Measurements from ENCODE around the gene PNN. TPM values are rescaled to one million over a fixed set of nuclear protein-coding genes. Genes with fewer than 3 reads are reported as not detected.
"Not testable (repeated sequence)": the region's sequence is repeated elsewhere in the genome, so short reads cannot be mapped to it uniquely, and the experiment has no call there.

The PNN gene
- total and polyA plus RNA-seq, 10 of the 15 experiments (the other 5 are each of a cell fraction or from before 2014, with no cell fraction given) = 44.2 to 166 (median 91.0) TPM

- H2AFZ ChIP-seq (ENCODE audit: control insufficient read depth, low read depth, low read length) = no peak overlapping the region
- in situ Hi-C loops (cut with MboI) (no loop called here), intact Hi-C loops (cut with micrococcal nuclease; ENCODE audit: unreplicated experiment) (no loop called here)
- ATAC-seq = no peak
- no peaks in the 10 kb centered on the region for H3K27me3 ChIP-seq (replicated peaks in 1 of 2; ENCODE audit: control insufficient read depth in 2 of 2, insufficient read depth in 2 of 2, low read length in 1 of 2)
- H3K27ac ChIP-seq (ENCODE audit: control insufficient read depth, insufficient read depth) = no peak overlapping the region
- WGBS (ENCODE audit: insufficient coverage, insufficient replicate concordance, low lambda C conversion rate, missing lambda C conversion rate) = 93% methylated on average over 1 of the region's 1 CpG
- H3K9me3 ChIP-seq (replicated peaks; ENCODE audit: control insufficient read depth, insufficient read depth, low read length) = peaks cover 3% of the 10 kb centered on the region; the same call in 2 of the 3 replicates
- H3K4me1 ChIP-seq (ENCODE audit: control insufficient read depth, insufficient read depth, low read length) = no peaks in the 10 kb centered on the region
- DNase-seq (ENCODE audit: low read depth, low spot score) = no peak
- no peaks in the 10 kb centered on the region for H4K20me1 ChIP-seq (ENCODE audit: control insufficient read depth, insufficient read depth)
- CTCF ChIA-PET = interaction anchor here (1.0 kb wide), 1 partner anchor 11 kb away, joined by 3 read pairs; no protein-coding TSS in a partner anchor
- peaks cover 0 to 23% of the 10 kb centered on the region in 2 experiments; a peak in 3 of 4 replicates for H3K36me3 ChIP-seq (ENCODE audit: control insufficient read depth in 2 of 2, insufficient read depth in 2 of 2, low read length in 1 of 2)
- no peak overlapping the region for H3K9ac ChIP-seq (ENCODE audit: control insufficient read depth, insufficient read depth, low read length)
- no peak for FAIRE-seq
- SMC1A ChIA-PET (ENCODE audit: uncharacterized antibody, unreplicated experiment) = no interaction called here
- BruUV-seq (replicated peaks) = no TSS peak
- no peaks in the 10 kb centered on the region for H3K79me2 ChIP-seq (ENCODE audit: control insufficient read depth, insufficient read depth, low read length)
- TF ChIP-seq MEF2B (IDR thresholded peaks at IDR 0.05; ENCODE audit: partially characterized antibody, poor library complexity, severe bottlenecking) = no peak
- POLR2A ChIA-PET = no interaction called here
- no peak overlapping the region for H3K4me3 ChIP-seq
- H3K4me2 ChIP-seq (ENCODE audit: control insufficient read depth, insufficient read depth) = no peak overlapping the region
- RAD21 ChIA-PET (ENCODE audit: unreplicated experiment) = no interaction called here
Observed at GRCh38 chr14:39138440-39138839, 36.6 kb upstream of the PNN start.

GRCh38 chr14:39140170-39140569 lies 34.9 kb upstream of the PNN start:
- RAD21 ChIA-PET (ENCODE audit: unreplicated experiment) = no interaction called here

GRCh38 chr14:39141623-39142022 lies 33.4 kb upstream of the PNN start:
- H3K9ac ChIP-seq (ENCODE audit: control insufficient read depth, insufficient read depth, low read length); H3K9me3 ChIP-seq (replicated peaks; ENCODE audit: control insufficient read depth, insufficient read depth, low read length); intact Hi-C loops (cut with micrococcal nuclease; ENCODE audit: unreplicated experiment); ATAC-seq; H3K4me1 ChIP-seq (ENCODE audit: control insufficient read depth, insufficient read depth, low read length); H3K27ac ChIP-seq (ENCODE audit: control insufficient read depth, insufficient read depth); CTCF ChIA-PET; H4K20me1 ChIP-seq (ENCODE audit: control insufficient read depth, insufficient read depth); H3K27me3 ChIP-seq (replicated peaks in 1 of 2; ENCODE audit: control insufficient read depth in 2 of 2, insufficient read depth in 2 of 2, low read length in 1 of 2); SMC1A ChIA-PET (ENCODE audit: uncharacterized antibody, unreplicated experiment); in situ Hi-C loops (cut with MboI); BruUV-seq (replicated peaks); H3K4me3 ChIP-seq; FAIRE-seq; H3K4me2 ChIP-seq (ENCODE audit: control insufficient read depth, insufficient read depth); H3K79me2 ChIP-seq (ENCODE audit: control insufficient read depth, insufficient read depth, low read length); H2AFZ ChIP-seq (ENCODE audit: control insufficient read depth, low read depth, low read length); RAD21 ChIA-PET (ENCODE audit: unreplicated experiment); DNase-seq (ENCODE audit: low read depth, low spot score); POLR2A ChIA-PET: not testable (repeated sequence)
- H3K36me3 ChIP-seq (ENCODE audit: control insufficient read depth in 2 of 2, insufficient read depth in 2 of 2, low read length in 1 of 2) = peaks cover 0 to 12% of the 10 kb centered on the region in 2 experiments; a peak in 3 of 4 replicates
- 94% methylated on average over 1 of the region's 1 CpG for WGBS (ENCODE audit: insufficient coverage, insufficient replicate concordance, low lambda C conversion rate, missing lambda C conversion rate)

More at GRCh38 chr14:39140170-39140569, 34.9 kb upstream of the PNN start:
- 98% methylated on average over 3 of the region's 3 CpGs for WGBS (ENCODE audit: insufficient coverage, insufficient replicate concordance, low lambda C conversion rate, missing lambda C conversion rate)
- Histone ChIP-seq H3K9me3 (replicated peaks; ENCODE audit: control insufficient read depth, insufficient read depth, low read length) (peaks cover 3% of the 10 kb centered on the region; the same call in 2 of the 3 replicates), H3K4me3 (no peak overlapping the region), H4K20me1 (ENCODE audit: control insufficient read depth, insufficient read depth) (no peaks in the 10 kb centered on the region), H3K4me1 (ENCODE audit: control insufficient read depth, insufficient read depth, low read length) (no peaks in the 10 kb centered on the region), H3K36me3 (ENCODE audit: control insufficient read depth in 2 of 2, insufficient read depth in 2 of 2, low read length in 1 of 2) (peaks cover 0 to 16% of the 10 kb centered on the region in 2 experiments; a peak in 3 of 4 replicates), H3K27ac (ENCODE audit: control insufficient read depth, insufficient read depth) (no peak overlapping the region), H3K9ac (ENCODE audit: control insufficient read depth, insufficient read depth, low read length) (no peak overlapping the region), H3K4me2 (ENCODE audit: control insufficient read depth, insufficient read depth) (no peak overlapping the region), H3K27me3 (replicated peaks in 1 of 2; ENCODE audit: control insufficient read depth in 2 of 2, insufficient read depth in 2 of 2, low read length in 1 of 2) (no peaks in the 10 kb centered on the region), H2AFZ (ENCODE audit: control insufficient read depth, low read depth, low read length) (no peak overlapping the region), H3K79me2 (ENCODE audit: control insufficient read depth, insufficient read depth, low read length) (no peaks in the 10 kb centered on the region)
- ATAC-seq (no peak), DNase-seq (ENCODE audit: low read depth, low spot score) (no peak), FAIRE-seq (no peak)
- TF ChIP-seq FOS (IDR thresholded peaks at IDR 0.05; ENCODE audit: borderline replicate concordance, extremely low read depth, insufficient read length) = no peak
- SMC1A ChIA-PET (ENCODE audit: uncharacterized antibody, unreplicated experiment) = no interaction called here
- intact Hi-C loops (cut with micrococcal nuclease; ENCODE audit: unreplicated experiment) = no loop called here
- in situ Hi-C loops (cut with MboI) = no loop called here
- POLR2A ChIA-PET = interaction anchor here (0.5 kb wide), 1 partner anchor 16 kb away, joined by 6 read pairs; no protein-coding TSS in a partner anchor
- no TSS peak for BruUV-seq (replicated peaks)
- CTCF ChIA-PET = no interaction called here

GRCh38 chr14:39143226-39143625 lies 31.8 kb upstream of the PNN start:
- in situ Hi-C loops (cut with MboI); FAIRE-seq; POLR2A ChIA-PET: not testable (repeated sequence)

More at GRCh38 chr14:39143226-39143625, 31.8 kb upstream of the PNN start:
- SMC1A ChIA-PET (ENCODE audit: uncharacterized antibody, unreplicated experiment); H3K4me3 ChIP-seq; CTCF ChIA-PET; RAD21 ChIA-PET (ENCODE audit: unreplicated experiment); H3K4me2 ChIP-seq (ENCODE audit: control insufficient read depth, insufficient read depth); H2AFZ ChIP-seq (ENCODE audit: control insufficient read depth, low read depth, low read length); intact Hi-C loops (cut with micrococcal nuclease; ENCODE audit: unreplicated experiment); H3K36me3 ChIP-seq (ENCODE audit: control insufficient read depth in 2 of 2, insufficient read depth in 2 of 2, low read length in 1 of 2); ATAC-seq; H4K20me1 ChIP-seq (ENCODE audit: control insufficient read depth, insufficient read depth); H3K27ac ChIP-seq (ENCODE audit: control insufficient read depth, insufficient read depth); DNase-seq (ENCODE audit: low read depth, low spot score); H3K4me1 ChIP-seq (ENCODE audit: control insufficient read depth, insufficient read depth, low read length); H3K27me3 ChIP-seq (replicated peaks in 1 of 2; ENCODE audit: control insufficient read depth in 2 of 2, insufficient read depth in 2 of 2, low read length in 1 of 2); H3K9ac ChIP-seq (ENCODE audit: control insufficient read depth, insufficient read depth, low read length); H3K9me3 ChIP-seq (replicated peaks; ENCODE audit: control insufficient read depth, insufficient read depth, low read length); BruUV-seq (replicated peaks); H3K79me2 ChIP-seq (ENCODE audit: control insufficient read depth, insufficient read depth, low read length): not testable (repeated sequence)
- WGBS (ENCODE audit: insufficient coverage, insufficient replicate concordance, low lambda C conversion rate, missing lambda C conversion rate) = 3% methylated on average over 2 of the region's 2 CpGs

Data from GM12878 (cell line).